HG02973 (cell line): ENCODE results near the gene ILF2.
"Not testable (repeated sequence)": the region's sequence is repeated elsewhere in the genome, so short reads cannot be mapped to it uniquely, and the experiment has no call there.

Experiments used
- ATAC-seq: cut with Tn5 transposase; IDR thresholded peaks from one replicate; pipeline ENCODE4 v1.9.1; 2021; ENCODE audit warnings: moderate library complexity; ENCODE audit not compliant: unreplicated experiment

Gene ILF2

DNA sequence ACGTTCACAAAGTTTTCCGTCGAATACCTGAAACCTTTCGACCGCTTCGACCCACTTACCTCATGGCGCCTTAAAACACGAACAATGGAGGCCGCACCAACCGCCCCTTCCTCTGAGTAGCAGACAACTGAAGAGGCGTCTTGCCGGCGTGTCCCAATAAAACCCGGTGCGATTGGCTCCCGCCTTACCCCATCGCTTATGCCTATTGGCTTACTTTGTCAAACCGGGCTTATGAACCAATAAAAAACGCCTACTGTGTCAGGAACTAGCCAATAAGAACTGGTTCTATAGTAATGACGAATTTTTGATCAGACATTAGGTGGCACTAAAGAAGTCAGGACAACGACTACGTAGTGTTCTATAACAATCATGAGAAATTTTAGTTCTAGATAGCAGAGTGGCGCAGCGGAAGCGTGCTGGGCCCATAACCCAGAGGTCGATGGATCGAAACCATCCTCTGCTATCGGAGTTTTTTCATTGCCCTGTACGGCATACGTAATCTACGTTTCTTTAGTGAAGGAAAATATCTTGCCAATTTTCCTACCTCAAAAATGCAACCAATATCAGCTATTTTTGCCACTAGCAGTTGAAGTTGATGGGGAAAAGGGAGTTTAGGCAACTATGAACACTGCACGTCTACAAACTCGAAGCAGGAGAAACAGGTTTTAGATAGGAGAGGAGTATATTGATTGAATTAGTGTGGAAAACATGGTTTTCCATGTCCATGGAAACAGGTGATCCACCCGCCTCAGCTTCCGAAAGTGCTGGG lies at the start of gene ILF2:
Gene ILF2 (minus strand): TSS at position 135 of the 769 bp plus-strand sequence. CDS start 71 bp downstream, at position 64.
- ATAC-seq: peak; percentile 84

DNA sequence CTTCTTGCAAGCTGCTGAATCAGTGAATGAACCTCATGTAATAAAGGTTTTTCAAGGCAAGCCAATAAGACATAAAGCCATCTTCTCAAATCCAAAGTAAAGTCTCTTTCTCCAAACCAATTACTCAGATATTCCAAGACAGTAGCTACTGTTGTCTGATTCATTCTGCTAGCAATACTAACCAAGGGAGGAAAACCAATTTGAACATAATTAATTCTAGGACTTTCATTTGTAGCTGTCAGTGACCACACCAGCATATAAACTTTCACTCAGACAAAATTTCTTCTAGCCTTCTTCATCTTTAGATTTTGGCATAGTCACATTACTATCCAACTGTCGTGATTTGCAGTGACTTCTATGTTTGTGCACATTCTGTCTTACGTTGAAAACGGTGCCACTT lies 46.5 kb upstream of the ILF2 start:
- no peak for ATAC-seq

DNA sequence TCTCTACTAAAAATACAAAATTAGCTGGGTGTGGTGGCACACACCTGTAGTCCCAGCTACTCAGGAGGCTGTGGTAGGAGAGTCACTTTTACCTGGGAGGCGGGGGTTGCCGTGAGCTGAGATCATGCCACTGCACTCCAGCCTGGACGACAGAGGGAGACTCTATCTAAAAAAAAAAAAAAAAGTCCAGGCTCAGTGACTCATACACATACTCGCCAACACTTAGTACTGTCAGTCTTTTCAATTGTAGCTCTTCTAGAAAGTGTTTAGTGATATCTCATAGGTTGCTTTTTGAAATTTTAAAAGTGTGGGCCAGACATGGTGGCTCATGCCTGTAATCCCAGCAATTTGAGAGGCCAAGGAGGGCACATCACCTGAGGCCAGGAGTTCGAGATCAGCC lies 45.4 kb upstream of the ILF2 start:
- ATAC-seq: not testable (repeated sequence)

DNA sequence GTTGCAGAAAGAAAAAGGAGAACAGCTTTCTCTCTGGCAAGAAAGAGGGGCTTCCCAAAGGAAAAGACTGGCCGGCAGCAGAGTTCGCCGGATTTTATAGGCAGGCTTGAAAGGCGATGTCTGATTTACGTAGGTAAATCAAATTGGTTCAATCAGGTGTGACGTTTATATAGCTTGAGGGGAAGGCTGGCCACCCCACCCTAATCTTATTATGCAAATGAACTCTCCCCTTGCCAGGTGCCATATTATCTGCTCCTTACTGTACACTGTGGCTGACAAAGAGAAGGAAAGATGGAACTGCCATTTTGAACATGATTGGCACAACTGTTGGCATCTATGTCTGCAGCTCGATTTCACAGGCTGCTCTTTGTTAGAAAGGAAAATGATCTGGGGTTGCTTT lies 40.2 kb upstream of the ILF2 start:
- ATAC-seq: no peak

DNA sequence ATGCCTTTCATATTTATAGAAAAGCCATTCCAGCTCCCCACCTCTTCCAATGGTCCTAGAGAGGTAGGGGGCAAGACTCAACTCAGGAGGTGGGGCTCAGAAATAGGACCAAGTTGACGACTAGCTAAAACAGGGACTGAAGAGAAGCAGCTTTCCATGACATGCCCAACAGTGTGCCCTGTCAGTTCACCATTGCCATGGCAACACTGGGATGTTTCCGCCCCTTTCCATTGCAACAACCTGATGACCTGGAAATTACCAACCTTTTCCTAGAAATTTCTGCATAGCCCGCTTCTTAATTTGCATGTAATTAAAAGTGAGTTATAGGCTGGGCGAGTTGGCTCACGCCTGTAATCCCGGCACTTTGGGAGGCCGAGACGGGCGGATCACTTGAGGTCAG lies 34.7 kb upstream of the ILF2 start:
- ATAC-seq: no peak

DNA sequence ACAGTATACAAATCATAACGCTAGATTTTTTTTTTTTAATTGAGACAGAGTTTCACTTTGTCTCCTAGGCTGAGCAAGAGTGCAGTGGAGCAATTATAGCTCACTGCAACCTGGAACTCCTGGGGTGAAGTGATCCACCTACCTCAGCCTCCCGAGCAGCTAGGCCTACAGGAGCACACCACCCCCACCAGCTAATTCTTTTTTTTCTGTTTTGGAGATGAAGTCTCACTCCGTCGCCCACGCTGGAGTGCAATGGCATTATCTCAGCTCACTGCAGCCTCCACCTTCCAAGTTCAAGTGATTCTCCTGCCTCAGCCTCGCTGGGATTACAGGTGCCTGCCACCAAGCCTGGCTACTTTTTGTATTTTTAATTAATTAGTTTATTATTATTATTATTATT lies 29.0 kb upstream of the ILF2 start:
- ATAC-seq: no peak

DNA sequence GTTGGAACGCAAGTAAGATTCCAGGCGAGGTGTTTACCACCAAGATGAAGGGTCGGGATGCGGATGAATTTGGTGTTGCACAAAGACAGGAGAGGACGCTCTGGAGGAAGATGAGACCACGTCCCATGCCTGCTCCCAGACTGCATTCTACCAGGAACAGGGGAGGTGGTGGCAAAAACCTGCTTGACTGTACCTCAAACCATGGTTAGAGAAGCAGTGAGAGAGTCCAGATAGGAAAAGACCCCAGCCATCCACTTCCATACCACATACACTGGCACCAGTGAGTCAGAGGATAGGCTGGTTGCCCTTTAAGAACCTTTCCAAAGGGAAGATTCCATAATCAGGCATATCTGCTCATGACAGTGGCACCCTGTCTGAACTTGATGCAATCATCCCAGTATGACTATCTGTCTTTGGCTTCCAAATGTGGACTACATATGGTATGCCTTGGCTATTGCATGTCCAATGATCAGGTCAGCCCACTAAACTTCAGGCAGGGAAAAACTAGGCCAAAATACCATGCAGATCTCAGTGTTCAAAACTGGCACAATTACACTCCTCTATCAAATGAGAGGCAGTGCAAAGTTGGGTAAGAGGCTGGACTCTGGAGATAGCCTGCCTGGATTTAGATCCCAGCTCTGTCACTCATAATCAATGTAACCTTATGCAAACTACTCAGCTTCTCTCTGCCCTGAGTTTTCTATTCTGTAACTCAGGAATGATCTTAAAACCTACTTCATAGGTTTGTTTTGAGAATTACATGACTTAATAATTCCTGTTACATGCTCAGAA lies 28.3 kb upstream of the ILF2 start:
- ATAC-seq: no peak

DNA sequence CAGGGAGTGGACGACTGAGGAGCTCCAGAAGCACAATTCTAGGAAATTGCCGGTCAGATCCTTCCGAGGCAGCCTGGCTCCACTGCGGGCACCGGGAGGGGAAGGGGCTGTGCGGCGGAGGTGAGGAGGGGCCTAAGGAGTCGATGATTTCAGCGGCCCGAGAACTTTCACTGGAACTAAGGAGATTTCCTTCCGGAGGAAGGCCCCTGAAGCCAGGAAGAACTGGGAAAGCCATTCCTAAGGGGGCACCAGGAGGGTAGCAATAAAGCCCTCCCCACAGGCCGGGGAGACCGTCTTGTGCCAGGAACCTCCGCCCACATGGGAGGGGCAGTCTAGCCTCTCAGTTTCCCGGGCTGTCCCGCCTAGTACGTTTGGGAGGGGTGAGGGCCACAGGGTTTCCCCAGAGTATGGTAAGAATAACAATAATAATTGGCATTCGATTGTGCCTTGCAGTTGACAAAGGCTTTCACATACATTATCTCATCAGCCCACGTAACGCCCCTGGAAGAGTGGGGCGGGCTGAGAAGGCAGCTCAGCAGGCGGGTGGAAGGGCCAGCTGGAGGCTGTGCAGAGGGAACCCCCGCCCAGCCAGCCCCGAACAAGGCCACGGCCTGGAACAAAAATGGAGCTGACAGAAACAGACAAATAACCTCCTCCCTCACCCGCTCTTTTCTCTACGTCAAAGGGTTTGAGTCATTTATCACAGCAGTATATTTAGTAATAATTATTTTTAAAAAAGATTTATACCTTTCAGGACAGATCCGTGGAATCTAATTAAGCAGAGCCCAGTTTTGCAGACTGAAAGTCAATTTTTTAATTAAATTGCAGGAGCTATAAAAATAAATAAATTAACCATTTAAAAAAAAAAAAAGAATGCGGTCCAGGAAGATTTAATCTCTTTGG lies 27.5 kb upstream of the ILF2 start:
- ATAC-seq: no peak

DNA sequence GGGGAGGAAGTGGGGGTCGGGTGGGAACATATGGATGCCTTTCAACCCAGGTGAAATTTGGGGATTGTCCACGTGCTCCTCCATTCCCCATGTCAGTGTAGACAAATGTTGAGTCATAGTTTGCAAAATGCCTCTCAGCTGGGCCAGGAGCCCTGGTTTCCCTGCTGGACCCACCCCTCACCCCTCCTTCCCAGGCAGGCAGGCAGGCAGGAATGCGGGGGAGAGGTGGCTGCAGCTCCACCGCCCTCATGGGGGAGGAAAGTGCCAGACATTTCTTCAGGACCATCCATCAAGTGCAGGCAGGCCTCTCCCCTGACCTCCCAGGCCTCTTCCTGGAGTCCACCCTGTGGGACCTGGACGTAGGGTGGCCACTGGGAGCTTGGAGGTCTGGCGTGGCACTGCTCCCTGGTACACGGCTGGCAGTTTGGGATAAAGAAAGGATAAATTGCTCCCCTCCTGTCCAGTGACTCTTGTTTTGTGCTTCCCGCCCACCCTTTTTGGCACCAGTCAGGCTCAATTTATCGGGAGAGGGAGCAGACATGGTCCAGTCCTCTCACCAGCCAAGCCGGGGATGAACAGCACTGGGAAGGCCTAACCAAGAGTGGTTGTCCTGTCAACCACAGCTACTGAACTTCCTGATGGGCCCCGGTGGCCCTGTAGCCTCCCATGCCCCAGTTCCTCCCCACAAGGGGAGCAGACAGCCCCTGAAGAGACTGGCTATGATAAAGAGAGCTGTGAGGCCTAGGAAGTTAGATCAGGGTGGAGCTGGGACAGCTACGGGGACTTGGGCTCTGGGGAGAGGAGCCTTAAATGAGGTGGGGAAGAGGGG lies 26.6 kb upstream of the ILF2 start:
- ATAC-seq: no peak

DNA sequence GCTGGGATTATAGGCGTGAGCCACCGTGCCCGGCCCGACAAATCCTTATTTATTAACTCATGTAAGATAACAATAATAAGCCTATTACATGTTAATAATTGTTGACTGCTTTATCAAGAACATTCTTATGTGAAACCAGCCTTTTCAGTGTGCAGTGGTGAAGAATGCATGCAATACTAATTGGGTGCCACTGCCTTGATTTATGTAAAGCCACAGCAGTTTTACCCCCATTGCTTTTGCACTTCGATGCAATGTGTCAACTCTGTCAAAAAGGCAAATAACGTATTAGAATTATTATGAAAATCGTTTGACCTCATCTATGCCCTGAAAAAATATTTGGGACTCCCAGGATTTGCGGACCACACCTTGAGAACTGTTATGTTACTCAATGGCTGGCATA lies 25.9 kb upstream of the ILF2 start:
- no peak for ATAC-seq

DNA sequence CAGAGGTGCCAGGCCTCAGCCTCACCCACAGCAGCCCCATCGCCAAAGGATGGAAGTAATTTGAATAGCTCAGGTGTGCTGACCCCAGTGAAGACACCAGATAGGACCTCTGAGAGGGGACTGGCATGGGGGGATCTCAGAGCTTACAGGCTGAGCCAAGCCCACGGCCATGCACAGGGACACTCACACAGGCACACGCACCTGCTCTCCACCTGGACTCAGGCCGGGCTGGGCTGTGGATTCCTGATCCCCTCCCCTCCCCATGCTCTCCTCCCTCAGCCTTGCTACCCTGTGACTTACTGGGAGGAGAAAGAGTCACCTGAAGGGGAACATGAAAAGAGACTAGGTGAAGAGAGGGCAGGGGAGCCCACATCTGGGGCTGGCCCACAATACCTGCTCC lies 22.7 kb upstream of the ILF2 start:
- ATAC-seq: no peak

DNA sequence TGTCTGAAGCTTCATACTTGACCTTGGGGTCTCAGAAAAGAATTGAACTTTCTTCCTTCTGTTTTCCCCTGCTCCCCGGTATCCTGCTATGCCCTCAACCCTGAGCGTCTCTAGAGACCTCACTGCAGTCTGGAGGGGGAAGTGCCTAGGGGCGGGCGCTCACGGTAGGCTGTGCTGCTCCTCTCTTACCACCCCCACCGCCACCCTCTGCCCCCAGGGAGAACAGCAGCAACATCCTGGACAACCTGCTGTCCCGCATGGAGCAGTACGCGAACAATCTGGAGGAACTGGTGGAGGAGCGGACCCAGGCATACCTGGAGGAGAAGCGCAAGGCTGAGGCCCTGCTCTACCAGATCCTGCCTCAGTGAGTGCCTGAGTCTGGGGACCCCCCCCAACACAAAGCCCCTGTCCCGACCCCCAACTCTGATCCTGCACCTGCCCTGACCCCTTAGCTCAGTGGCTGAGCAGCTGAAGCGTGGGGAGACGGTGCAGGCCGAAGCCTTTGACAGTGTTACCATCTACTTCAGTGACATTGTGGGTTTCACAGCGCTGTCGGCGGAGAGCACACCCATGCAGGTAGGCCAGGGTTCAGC lies 18.0 kb upstream of the ILF2 start:
- no peak for ATAC-seq

DNA sequence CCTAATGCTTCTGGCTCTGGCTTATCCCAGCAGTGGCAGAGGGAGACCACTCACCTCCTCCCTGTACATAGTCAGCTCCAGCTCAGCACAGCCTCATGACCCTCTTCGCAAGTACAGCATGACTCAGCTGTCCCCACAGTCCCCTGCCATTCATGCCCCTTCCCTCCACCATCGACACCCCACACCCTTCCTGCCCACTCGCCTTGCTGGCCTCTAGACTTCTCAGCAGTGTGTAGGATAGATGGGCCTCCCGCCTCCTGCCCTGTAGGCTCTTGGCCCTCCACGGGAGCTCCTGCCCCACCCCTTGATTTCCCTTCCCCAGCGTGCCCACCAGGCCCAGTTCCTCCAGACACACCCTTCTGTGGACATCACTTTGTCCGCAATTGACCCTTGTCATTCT lies 17.5 kb upstream of the ILF2 start:
- ATAC-seq: no peak

DNA sequence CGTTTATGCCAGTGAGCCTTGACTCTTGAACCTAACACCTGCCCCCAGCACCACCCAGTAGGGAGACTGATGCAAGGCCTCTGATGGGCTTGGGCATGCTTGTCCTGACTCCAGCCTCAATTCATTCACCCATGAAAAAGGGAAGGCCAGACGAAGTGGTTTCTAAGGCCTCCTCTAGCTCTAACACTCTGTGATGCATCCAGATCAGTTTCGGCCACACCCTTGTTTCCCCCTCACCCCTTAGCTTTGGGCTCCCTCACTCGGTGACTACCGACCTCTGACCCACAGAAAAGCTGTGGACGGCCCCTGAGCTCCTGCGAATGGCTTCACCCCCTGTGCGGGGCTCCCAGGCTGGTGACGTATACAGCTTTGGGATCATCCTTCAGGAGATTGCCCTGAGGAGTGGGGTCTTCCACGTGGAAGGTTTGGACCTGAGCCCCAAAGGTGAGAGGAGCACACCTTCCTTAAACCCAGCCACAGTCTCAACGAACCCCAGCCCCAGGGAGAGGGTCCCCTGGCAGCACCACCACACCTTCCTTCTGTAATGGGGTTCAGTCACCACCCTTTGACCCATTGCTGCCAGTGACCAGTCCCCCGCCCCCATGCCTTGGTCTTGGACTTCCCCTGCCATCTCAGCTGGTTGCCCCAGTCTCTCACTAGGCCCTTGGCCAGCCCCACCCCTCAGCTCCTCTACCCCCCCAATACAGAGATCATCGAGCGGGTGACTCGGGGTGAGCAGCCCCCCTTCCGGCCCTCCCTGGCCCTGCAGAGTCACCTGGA lies 16.7 kb upstream of the ILF2 start:
- no peak for ATAC-seq

DNA sequence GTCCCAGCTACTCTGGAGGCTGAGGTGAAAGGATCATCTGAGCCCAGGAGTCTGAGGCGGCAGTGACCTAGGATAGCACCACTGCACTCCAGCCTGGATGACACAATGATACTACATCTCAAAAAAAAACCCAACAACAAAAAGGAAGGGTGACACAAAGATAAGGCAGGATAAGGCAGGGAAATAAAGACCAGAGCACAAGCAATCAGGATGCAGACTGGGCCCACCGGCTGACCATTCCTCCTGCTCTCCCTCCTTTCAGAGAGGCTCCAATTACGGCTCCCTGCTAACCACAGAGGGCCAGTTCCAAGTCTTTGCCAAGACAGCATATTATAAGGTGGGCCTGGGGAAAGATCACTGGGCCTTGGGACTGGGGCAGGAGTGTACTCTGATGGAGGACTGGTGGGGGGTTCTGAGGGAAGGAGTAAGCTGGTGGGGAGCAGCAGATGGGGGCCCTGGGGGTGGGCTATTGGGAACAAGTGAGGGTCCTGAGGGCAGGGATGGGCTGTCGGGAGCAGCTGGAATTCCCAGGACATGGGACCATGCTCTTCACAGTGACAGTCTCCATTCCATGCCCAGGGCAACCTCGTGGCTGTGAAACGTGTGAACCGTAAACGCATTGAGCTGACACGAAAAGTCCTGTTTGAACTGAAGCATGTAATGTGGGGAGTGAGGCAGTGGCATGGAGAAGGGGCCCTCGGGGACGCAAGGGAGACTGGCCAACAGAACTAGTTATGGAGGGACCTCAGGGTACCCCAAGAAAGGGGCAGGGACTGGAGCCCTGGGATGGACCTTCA lies 14.9 kb upstream of the ILF2 start:
- no peak for ATAC-seq

DNA sequence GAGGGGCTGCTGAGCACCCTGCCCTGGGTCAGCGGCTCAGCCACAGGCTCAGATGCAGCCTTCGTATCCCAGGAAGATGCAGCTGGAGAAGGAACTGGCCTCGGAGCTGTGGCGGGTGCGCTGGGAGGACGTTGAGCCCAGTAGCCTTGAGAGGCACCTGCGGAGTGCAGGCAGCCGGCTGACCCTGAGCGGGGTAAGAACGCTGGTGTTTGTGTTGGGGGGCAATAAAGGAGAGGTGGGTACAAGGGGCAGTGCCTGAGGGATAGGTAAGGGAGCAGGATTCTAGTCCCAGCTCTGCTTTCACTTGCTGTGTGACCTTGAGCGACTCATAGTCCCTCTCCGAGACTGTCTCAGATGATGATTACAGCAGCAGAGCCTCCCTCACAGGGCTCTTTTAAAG lies 14.1 kb upstream of the ILF2 start:
- no peak for ATAC-seq

DNA sequence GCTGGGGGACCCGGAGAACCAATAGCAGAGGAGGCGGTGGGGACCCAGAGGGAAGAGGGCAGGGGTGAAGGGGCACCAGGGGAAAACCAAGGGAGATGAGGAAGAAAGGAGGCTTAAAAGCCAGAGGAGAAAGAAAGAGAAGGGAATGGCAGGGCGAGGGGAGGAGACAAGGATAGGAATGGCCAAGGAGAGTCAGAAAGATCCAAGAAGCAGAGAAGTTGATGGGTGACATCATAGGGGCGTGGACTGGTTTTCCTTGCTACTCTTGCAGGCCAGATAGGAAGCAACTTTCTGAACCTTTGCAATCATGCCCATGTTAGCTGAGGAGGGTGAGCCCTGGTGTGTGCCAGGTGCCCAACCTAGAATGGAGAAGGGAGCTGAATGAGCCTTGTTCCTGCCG lies 13.1 kb upstream of the ILF2 start:
- no peak for ATAC-seq

DNA sequence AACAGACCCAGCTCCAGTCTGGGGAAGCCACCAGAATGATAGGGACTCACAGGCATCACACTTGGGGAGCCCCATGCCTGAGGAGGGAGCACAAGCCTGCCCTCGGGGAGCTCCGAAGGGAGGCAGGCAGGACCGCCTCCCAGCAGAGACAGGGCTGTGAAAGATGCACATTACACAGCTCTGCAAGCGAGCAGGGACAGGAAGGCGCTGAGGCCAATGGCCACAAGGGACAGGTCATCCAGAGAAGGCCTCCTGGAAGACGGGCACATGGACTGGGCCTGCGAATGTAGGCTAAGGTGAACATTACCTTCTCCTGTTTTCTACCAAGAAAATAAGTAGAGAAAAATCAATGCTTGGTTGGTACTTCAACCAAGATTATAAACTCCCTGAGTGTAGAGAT lies 11.9 kb upstream of the ILF2 start:
- ATAC-seq: no peak

DNA sequence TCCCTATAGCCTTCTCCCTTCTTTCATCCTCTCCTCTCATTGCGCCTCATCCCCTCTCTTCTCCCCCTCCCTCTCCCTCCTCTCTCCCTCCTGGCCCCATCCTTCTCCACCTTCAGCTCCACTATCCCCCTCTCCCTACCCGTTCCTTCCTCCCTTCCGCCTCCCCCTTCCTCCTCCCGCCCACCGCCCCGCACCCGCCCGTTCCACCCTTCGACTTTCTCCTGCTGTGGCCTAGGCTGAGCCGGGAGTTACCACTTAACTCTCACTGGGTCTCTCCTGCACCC lies 9.3 kb upstream of the ILF2 start:
- ATAC-seq: no peak
